HepG2 (cell line): ENCODE data around the gene TAF12. TPM values are rescaled to one million over a fixed set of nuclear protein-coding genes. Genes with fewer than 3 reads are reported as not detected.

Experiments
- CHCHD3 ChIP-seq: sonication (generic); formaldehyde crosslinking; IDR thresholded peaks from 2 replicates; pipeline ENCODE4 v1.8.0; 2022; ENCODE audit warnings: mild to moderate bottlenecking, missing genetic modification reagents, moderate library complexity
- MTERF4 ChIP-seq: sonication (generic); formaldehyde crosslinking; IDR thresholded peaks from 2 replicates; pipeline ENCODE4 v1.8.0; 2023; ENCODE audit warnings: mild to moderate bottlenecking, missing genetic modification reagents
- NFATC3 ChIP-seq: sonication (generic); formaldehyde crosslinking; IDR thresholded peaks from 2 replicates; pipeline ENCODE4 v1.5.1; 2020; ENCODE audit warnings: mild to moderate bottlenecking, missing genetic modification reagents
- SUZ12 ChIP-seq: fragments of 150-350 bp; IDR thresholded peaks from 2 replicates; pipeline ENCODE4 v1.6.1; 2014; ENCODE audit warnings: low read depth, low read length
- ZIK1 ChIP-seq: sonication (generic); formaldehyde crosslinking; IDR thresholded peaks from 2 replicates; pipeline ENCODE4 v1.5.0; 2020; ENCODE audit warnings: mild to moderate bottlenecking, low read depth, missing genetic modification reagents, borderline replicate concordance
- ZNF143 ChIP-seq: sonication (generic); formaldehyde crosslinking; IDR thresholded peaks from 2 replicates; pipeline ENCODE4 v1.4.0; 2020; ENCODE audit warnings: missing genetic modification reagents
- ZNF224 ChIP-seq: sonication (generic); formaldehyde crosslinking; IDR thresholded peaks from 2 replicates; pipeline ENCODE4 v1.5.0; 2020; ENCODE audit warnings: mild to moderate bottlenecking, missing genetic modification reagents
- ZNF569 ChIP-seq: sonication (generic); formaldehyde crosslinking; IDR thresholded peaks from 2 replicates; pipeline ENCODE4 v1.5.0; 2020; ENCODE audit warnings: mild to moderate bottlenecking, missing genetic modification reagents, moderate library complexity, borderline replicate concordance
- ZNF589 ChIP-seq: sonication (generic); formaldehyde crosslinking; conservative IDR thresholded peaks from 2 replicates; pipeline ENCODE4 v1.8.0; 2022; ENCODE audit warnings: mild to moderate bottlenecking, moderate library complexity, missing genetic modification reagents
- ZNF747 ChIP-seq: sonication (generic); formaldehyde crosslinking; IDR thresholded peaks from 2 replicates; pipeline ENCODE4 v1.8.1; 2023; ENCODE audit warnings: missing genetic modification reagents, mild to moderate bottlenecking, borderline replicate concordance
- ZNF816 ChIP-seq: sonication (generic); formaldehyde crosslinking; IDR thresholded peaks from 2 replicates; pipeline ENCODE4 v1.8.0; 2022; ENCODE audit warnings: missing genetic modification reagents, mild to moderate bottlenecking, borderline replicate concordance
- polyA plus RNA-seq, 8 experiments: library from polyadenylated mRNA; depleted of rRNA in 3 of 8; stranded (reverse) in 7 of 8; unstranded in 1 of 8; fragments of >200 nt; fragmentation: Illumina TruSeq in 4 of 8; extraction: Trizol in 4 of 8; gene quantifications; 2 replicates each; pipeline versions ENCODE4 v1.2.1 to v1.2.3, GENCODE V29; 2011 to 2016; ENCODE audit warnings: low read depth in 4 of 8, missing spikeins in 1 of 8, mixed read lengths in 1 of 8; ENCODE audit not compliant: insufficient read depth in 1 of 8
- total RNA-seq, 5 experiments: library from RNA; depleted of rRNA; stranded (reverse); fragments of >200 nt; fragmentation: Illumina TruSeq; extraction: Trizol; gene quantifications; 2 replicates each; pipeline ENCODE4 v1.2.3, GENCODE V29; 2016; ENCODE audit warnings: low read depth in 1 of 5
- TF ChIP-seq, protein P1 (sequence below): sonication (generic); formaldehyde crosslinking; IDR thresholded peaks from 2 replicates; pipeline ENCODE4 v1.4.0; 2020; ENCODE audit warnings: mild to moderate bottlenecking, missing genetic modification reagents
- TF ChIP-seq, protein P2 (sequence below): sonication (generic); formaldehyde crosslinking; IDR thresholded peaks from 2 replicates; pipeline ENCODE4 v1.4.0; 2020; ENCODE audit warnings: missing genetic modification reagents

Gene TAF12
- total and polyA plus RNA-seq, 2 of the 13 experiments (the other 11 are each of a cell fraction or from before 2014, with no cell fraction given): 16.3 to 17.1 TPM

DNA sequence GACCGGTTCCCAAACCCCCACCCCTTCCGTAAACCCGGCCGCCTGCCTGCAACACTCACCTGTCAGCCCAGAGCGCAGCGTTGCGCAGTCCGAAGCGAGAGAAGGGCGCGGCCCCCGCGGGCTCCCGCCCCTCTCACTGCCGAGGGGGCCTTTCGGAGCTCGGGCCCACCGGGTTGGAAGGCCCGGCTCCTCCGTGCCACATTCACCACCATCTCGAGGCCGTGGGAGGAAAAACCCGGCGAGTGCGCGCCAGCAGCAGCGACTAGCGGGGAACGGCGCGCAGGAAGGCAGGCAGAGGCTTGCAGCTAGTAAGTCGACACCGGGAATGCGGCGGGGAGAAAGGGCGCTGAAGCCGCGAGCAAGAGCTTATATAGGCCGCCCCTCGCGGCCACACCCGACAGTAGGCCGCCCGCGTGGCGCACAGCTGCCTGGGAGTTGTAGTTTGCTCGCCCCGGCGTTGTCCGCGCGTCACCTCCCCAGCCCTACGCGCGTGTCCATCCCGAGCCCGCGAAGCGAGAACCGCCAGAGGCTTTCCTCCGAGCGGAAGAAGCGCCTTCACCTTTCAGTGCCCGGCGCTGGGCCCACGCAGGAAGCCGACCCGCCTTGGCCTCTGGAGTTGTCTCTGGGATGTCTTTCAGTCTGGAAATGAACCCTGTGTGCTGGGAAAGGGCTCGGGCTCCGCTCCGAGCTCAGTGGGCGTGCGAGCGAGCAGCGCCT, 61.2 kb downstream of the TAF12 start (continued):
- TF ChIP-seq, protein P1, sequence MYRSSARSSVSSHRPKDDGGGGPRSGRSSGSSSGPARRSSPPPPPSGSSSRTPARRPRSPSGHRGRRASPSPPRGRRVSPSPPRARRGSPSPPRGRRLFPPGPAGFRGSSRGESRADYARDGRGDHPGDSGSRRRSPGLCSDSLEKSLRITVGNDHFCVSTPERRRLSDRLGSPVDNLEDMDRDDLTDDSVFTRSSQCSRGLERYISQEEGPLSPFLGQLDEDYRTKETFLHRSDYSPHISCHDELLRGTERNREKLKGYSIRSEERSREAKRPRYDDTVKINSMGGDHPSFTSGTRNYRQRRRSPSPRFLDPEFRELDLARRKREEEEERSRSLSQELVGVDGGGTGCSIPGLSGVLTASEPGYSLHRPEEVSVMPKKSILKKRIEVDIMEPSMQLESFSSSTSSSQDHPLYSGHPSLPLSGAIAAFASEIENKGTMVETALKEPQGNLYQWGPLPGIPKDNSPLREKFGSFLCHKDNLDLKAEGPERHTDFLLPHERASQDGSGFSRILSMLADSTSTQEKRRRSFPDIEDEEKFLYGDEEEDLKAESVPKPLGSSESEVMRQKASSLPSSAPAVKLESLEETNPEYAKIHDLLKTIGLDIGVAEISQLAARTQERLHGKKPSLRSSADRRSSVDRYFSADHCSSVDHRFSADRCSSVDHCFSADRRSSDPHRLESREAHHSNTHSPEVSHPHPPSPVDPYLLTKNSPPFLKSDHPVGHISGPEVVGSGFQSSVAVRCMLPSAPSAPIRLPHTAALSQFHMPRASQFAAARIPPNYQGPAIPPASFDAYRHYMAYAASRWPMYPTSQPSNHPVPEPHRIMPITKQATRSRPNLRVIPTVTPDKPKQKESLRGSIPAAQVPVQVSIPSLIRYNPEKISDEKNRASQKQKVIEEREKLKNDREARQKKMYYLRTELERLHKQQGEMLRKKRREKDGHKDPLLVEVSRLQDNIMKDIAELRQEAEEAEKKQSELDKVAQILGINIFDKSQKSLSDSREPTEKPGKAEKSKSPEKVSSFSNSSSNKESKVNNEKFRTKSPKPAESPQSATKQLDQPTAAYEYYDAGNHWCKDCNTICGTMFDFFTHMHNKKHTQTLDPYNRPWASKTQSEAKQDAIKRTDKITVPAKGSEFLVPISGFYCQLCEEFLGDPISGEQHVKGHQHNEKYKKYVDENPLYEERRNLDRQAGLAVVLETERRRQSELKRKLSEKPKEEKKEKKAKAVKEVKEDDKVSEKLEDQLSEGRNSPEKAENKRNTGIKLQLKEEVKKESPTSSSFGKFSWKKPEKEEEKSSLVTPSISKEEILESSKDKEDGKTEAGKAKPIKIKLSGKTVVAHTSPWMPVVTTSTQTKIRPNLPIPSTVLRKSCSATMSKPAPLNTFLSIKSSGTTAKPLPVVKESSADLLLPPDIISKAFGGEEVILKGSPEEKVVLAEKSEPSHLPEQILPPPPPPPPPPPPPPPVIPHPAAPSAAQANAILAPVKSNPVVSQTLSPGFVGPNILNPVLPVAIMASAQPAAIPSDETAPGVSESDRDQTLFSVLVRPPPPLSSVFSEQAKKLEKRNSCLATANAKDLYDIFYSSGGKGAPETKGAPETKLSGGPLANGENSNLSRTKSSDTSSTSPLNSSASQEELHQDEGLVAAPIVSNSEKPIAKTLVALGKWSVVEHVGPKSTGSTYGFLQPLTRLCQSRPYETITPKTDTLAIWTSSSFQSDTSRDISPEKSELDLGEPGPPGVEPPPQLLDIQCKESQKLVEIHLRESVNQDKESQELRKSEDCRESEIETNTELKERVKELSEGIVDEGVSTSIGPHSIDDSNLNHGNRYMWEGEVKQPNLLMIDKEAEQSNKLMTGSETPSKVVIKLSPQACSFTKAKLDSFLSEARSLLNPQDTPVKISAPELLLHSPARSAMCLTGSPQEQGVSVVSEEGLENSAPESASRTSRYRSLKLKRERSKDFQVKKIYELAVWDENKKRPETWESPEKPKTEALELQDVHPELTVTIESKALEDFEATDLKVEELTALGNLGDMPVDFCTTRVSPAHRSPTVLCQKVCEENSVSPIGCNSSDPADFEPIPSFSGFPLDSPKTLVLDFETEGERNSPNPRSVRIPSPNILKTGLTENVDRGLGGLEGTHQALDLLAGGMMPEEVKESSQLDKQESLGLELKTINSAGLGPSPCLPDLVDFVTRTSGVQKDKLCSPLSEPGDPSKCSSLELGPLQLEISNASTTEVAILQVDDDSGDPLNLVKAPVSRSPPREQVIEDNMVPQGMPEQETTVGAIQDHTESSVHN: no peak
- peak; percentile 95 for TF ChIP-seq ZIK1
- TF ChIP-seq ZNF816 (CRISPR knock-in tag): peak; percentile 77; the same call in 1 of the 2 replicates
- peak; percentile 93 for TF ChIP-seq ZNF224 (CRISPR knock-in tag)
- TF ChIP-seq, protein P2, sequence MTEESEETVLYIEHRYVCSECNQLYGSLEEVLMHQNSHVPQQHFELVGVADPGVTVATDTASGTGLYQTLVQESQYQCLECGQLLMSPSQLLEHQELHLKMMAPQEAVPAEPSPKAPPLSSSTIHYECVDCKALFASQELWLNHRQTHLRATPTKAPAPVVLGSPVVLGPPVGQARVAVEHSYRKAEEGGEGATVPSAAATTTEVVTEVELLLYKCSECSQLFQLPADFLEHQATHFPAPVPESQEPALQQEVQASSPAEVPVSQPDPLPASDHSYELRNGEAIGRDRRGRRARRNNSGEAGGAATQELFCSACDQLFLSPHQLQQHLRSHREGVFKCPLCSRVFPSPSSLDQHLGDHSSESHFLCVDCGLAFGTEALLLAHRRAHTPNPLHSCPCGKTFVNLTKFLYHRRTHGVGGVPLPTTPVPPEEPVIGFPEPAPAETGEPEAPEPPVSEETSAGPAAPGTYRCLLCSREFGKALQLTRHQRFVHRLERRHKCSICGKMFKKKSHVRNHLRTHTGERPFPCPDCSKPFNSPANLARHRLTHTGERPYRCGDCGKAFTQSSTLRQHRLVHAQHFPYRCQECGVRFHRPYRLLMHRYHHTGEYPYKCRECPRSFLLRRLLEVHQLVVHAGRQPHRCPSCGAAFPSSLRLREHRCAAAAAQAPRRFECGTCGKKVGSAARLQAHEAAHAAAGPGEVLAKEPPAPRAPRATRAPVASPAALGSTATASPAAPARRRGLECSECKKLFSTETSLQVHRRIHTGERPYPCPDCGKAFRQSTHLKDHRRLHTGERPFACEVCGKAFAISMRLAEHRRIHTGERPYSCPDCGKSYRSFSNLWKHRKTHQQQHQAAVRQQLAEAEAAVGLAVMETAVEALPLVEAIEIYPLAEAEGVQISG: peak; percentile 91
- peak; percentile 87; the same call in 1 of the 2 replicates for TF ChIP-seq MTERF4 (CRISPR knock-in tag)
- peak; percentile 61 for TF ChIP-seq ZNF589 (CRISPR knock-in tag)
- peak; percentile 98 for TF ChIP-seq ZNF143
- TF ChIP-seq CHCHD3 (CRISPR knock-in tag): no peak
- TF ChIP-seq ZNF569 (CRISPR knock-in tag): no peak
- 0 out of 2 replicates have a peak, but pooled peaks have one; percentile 82 for TF ChIP-seq ZNF747 (CRISPR knock-in tag)
- peak; percentile 19; the same call in 1 of the 2 replicates for TF ChIP-seq NFATC3 (CRISPR knock-in tag)
- peak; percentile 74 for TF ChIP-seq SUZ12
